Epithelial cell of prostate (primary cell): Measurements from ENCODE around the gene STK32B.

ENCODE experiments used
- DNase-seq: peaks from one replicate; pipeline ENCODE4 v3.0.0-alpha.2; 2011; ENCODE audit warnings: low read depth, low spot score
- H3K27ac ChIP-seq: fragments of 450-650 bp; 2 replicates; pipeline ENCODE4 v1.5.1; 2017; ENCODE audit warnings: mild to moderate bottlenecking

STK32B gene

GRCh38 chr4:5029447-5029846, 21.8 kb upstream of the STK32B start:
- H3K27ac ChIP-seq, result no peak overlapping the region
- no peak for DNase-seq

- no peak for DNase-seq
- no peak overlapping the region for H3K27ac ChIP-seq
These were observed 21.1 kb upstream of the STK32B start for GRCh38 chr4:5030221-5030620.

GRCh38 chr4:5030927-5031326, 20.4 kb upstream of the STK32B start:
- no peak overlapping the region for H3K27ac ChIP-seq
- DNase-seq, result no peak

- DNase-seq, result no peak
- H3K27ac ChIP-seq, result no peak overlapping the region
These were observed 18.5 kb upstream of the STK32B start for GRCh38 chr4:5032813-5033212.

- no peak for DNase-seq
- H3K27ac ChIP-seq, result no peak overlapping the region
These were observed 17.9 kb upstream of the STK32B start for GRCh38 chr4:5033281-5033841.

- H3K27ac ChIP-seq, result no peak overlapping the region
- no peak for DNase-seq
These were observed 17.1 kb upstream of the STK32B start for GRCh38 chr4:5034206-5034605.

- no peak for DNase-seq
- H3K27ac ChIP-seq, result no peak overlapping the region
These were observed 15.0 kb upstream of the STK32B start for GRCh38 chr4:5036239-5036638.

GRCh38 chr4:5037553-5038551, 13.4 kb upstream of the STK32B start:
- H3K27ac ChIP-seq, result peak overlapping the region; percentile 42

GRCh38 chr4:5039800-5040199, 11.5 kb upstream of the STK32B start:
- H3K27ac ChIP-seq, result no peak overlapping the region
- no peak for DNase-seq

More at GRCh38 chr4:5037553-5038551, 13.4 kb upstream of the STK32B start:
- peak; percentile 92 for DNase-seq

- DNase-seq, result no peak
- no peak overlapping the region for H3K27ac ChIP-seq
These were observed 10.2 kb upstream of the STK32B start for GRCh38 chr4:5040856-5041620.

GRCh38 chr4:5041699-5042098, 9.6 kb upstream of the STK32B start:
- H3K27ac ChIP-seq, result no peak overlapping the region
- DNase-seq, result no peak

GRCh38 chr4:5043579-5043978, 7.7 kb upstream of the STK32B start:
- no peak for DNase-seq
- H3K27ac ChIP-seq, result peak overlapping the region; percentile 32

- DNase-seq, result no peak
- peak overlapping the region; percentile 32 for H3K27ac ChIP-seq
These were observed 6.9 kb upstream of the STK32B start for GRCh38 chr4:5044341-5044740.

GRCh38 chr4:5045097-5045496, 6.2 kb upstream of the STK32B start:
- peak overlapping the region; percentile 32 for H3K27ac ChIP-seq
- no peak for DNase-seq

GRCh38 chr4:5048721-5049120, 2.6 kb upstream of the STK32B start:
- no peak for DNase-seq
- H3K27ac ChIP-seq, result no peak overlapping the region

GRCh38 chr4:5050520-5051277, 581 bp upstream of the STK32B start:
- H3K27ac ChIP-seq, result no peak overlapping the region
- no peak for DNase-seq

- H3K27ac ChIP-seq, result no peak overlapping the region
- no peak for DNase-seq
These were observed 973 bp downstream of the STK32B start for GRCh38 chr4:5052204-5052702.

- DNase-seq, result no peak
- no peak overlapping the region for H3K27ac ChIP-seq
These were observed 1.6 kb downstream of the STK32B start for GRCh38 chr4:5052726-5053425.

GRCh38 chr4:5054532-5054931, 3.3 kb downstream of the STK32B start:
- no peak for DNase-seq
- H3K27ac ChIP-seq, result no peak overlapping the region
